Nephron (organoid): ENCODE measurements around the gene HOXB4.
A peak's percentile ranks its signal among the peaks of the same experiment; 100 is the strongest.

Experiments used
- H3K27ac Mint-ChIP-seq, 3 experiments: 2 replicates each; pipeline ENCODE4 v1.8.0; 2020; ENCODE audit warnings: mixed read lengths in 3 of 3, mild to moderate bottlenecking in 2 of 3, moderate library complexity in 1 of 3
- H3K27me3 Mint-ChIP-seq: 2 replicates; pipeline ENCODE4 v1.8.0; 2021; ENCODE audit warnings: low read depth, mild to moderate bottlenecking, moderate library complexity, mixed read lengths
- H3K36me3 Mint-ChIP-seq: 2 replicates; pipeline ENCODE4 v1.8.0; 2020; ENCODE audit warnings: low read depth, mixed read lengths
- H3K4me1 Mint-ChIP-seq: 2 replicates; pipeline ENCODE4 v1.8.0; 2020; ENCODE audit warnings: mixed read lengths
- H3K4me3 Mint-ChIP-seq, 3 experiments: 2 replicates each; pipeline ENCODE4 v1.8.0; 2020; ENCODE audit warnings: mild to moderate bottlenecking in 3 of 3, mixed read lengths in 3 of 3, moderate library complexity in 2 of 3
- H3K9me3 Mint-ChIP-seq: 2 replicates; pipeline ENCODE4 v1.8.0; 2020; ENCODE audit warnings: mixed read lengths
- CTCF ChIP-seq, 3 experiments: fragments of 200-600 bp; sonication (generic); IDR thresholded peaks; one replicate each; pipeline ENCODE4 v1.5.0; 2021; ENCODE audit warnings: antibody characterized with exemption in 3 of 3; ENCODE audit not compliant: unreplicated experiment in 3 of 3

The HOXB4 gene

GRCh38 chr17:48556576-48557401, 21.4 kb downstream of the HOXB4 start:
- H3K9me3 Mint-ChIP-seq = no peaks in the 10 kb centered on the region
- H3K4me3 Mint-ChIP-seq = peak overlapping the region; percentile 61 to 75 (median 67)
- peaks cover 16% of the 10 kb centered on the region for H3K36me3 Mint-ChIP-seq
- peak overlapping the region; percentile 97 to 100 (median 99) for H3K27ac Mint-ChIP-seq
- TF ChIP-seq CTCF (IDR thresholded peaks at IDR 0.05; ENCODE audit: unreplicated experiment in 3 of 3) = no peak
- H3K4me1 Mint-ChIP-seq = peaks cover 88% of the 10 kb centered on the region
- H3K27me3 Mint-ChIP-seq = peaks cover 22% of the 10 kb centered on the region

DNA sequence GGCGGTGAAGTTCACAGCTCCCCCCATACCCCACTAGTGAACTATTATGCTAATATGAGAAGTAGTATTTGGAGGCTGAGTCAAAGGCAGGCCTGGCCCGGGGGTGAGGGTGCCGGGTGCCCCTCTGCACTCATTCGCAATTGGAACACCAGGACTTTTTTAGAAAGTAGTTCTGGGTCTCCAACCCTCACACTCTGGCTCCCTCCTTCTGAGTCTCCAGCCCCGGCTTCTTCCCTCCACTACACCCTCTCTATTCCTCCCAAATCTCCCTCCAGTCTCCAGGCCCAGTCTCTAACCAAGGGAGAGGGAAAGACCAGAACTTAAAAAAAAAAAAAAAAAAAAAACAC, 21.9 kb downstream of the HOXB4 start:
- Mint-ChIP-seq H3K4me3 (peak overlapping the region; percentile 61 to 75 (median 67)), H3K27me3 (peaks cover 22% of the 10 kb centered on the region), H3K9me3 (no peaks in the 10 kb centered on the region), H3K36me3 (peaks cover 18% of the 10 kb centered on the region), H3K4me1 (peaks cover 85% of the 10 kb centered on the region), H3K27ac (peak overlapping the region; percentile 97 to 100 (median 99))
- TF ChIP-seq CTCF (IDR thresholded peaks at IDR 0.05; ENCODE audit: unreplicated experiment in 3 of 3) = no peak

DNA sequence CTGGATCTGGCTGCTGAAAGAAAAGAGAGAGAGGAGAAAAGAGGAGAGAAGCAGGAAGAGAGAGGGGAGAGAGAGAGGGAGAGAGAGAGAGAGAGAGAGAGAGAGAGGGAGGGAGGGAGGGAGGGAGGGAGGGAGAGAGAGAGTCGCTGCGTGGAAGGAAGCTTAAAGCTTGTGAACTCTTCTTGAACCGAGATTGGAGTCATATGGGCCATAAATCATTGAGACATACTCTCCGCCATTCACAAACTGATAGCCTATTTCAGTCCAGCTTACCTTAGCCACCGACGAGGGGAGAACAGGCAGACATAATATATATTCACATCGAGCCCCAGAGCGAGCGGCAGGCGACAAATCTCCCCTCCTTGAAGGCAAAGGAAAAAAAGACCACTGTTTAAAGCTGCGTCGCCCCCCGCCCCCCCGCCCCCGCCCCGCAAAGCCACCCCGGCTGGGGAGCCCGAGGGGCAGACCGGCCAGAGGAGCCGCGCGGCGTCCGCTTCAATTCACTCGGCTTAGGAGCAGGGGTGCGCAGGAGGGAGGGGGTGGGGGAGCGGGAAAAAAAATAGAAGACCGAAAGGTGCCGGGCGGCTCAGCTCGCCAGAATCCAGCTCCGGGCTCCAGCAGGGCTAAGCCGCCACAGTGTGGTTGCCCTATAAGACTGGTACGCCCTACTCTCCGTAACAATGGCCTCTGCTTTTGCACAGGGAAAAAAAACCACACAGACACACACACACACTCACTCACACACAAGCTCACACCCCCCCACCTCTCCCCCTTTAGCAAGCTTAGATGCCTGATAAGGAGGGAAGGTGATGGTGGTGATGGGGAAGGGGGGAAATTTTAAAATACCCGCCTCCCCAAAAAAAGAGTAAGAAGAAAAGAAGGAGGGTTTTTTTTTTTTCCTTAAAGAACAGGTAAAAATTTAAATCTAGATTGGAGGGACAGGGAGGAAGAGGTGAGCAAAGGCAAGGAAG, 22.6 kb downstream of the HOXB4 start:
- peak overlapping the region; percentile 97 to 100 (median 99) for H3K27ac Mint-ChIP-seq
- peaks cover 22% of the 10 kb centered on the region for H3K27me3 Mint-ChIP-seq
- no peak for TF ChIP-seq CTCF (IDR thresholded peaks at IDR 0.05; ENCODE audit: unreplicated experiment in 3 of 3)
- H3K36me3 Mint-ChIP-seq = peaks cover 21% of the 10 kb centered on the region
- peak overlapping the region; percentile 76 to 88 (median 83) for H3K4me3 Mint-ChIP-seq
- H3K9me3 Mint-ChIP-seq = no peaks in the 10 kb centered on the region
- peaks cover 78% of the 10 kb centered on the region for H3K4me1 Mint-ChIP-seq

DNA sequence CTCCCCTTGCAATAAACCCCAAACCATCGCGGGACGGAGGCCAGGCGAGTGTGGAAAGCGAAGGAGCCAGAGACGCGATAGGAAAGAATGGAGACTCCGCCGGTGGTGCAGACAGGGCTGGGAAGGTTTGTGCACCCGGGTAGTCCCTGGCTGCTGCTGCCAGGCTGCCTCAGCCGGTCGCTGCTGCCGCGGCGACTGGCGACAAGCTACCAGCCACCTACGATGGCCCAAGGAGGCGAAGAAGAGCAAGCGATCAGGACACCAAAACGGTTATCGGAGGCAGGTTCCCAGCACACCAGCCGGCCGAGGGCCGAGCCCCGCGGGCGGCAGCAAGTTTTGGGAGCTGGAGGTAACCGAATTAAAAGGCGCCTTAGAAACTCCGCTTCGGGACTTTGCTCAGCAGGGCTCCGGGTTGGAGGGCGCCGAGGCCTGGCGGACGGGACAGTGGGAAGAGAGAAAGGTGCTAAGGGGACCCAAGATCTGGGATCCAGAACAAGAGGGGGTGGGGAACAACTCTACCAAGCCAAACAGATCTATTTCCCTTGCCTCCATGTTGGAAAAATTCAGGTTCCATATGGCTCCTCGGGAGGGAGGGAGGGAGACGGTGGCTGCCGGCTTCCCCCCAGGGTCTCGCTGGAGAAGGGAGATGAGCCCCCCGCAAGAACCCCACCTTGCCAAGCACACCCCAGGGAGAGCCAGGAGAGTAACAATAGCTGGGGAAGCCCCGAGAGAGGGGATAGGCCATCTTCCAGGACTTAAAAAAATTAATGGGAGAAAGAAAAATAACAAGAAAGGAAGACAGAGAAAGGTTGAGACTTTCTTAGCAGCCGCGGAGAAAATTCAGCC, 23.5 kb downstream of the HOXB4 start:
- peaks cover 16% of the 10 kb centered on the region for H3K27me3 Mint-ChIP-seq
- peaks cover 28% of the 10 kb centered on the region for H3K36me3 Mint-ChIP-seq
- peak overlapping the region; percentile 97 to 100 (median 99) for H3K27ac Mint-ChIP-seq
- H3K4me3 Mint-ChIP-seq = peak overlapping the region; percentile 76 to 88 (median 83)
- no peaks in the 10 kb centered on the region for H3K9me3 Mint-ChIP-seq
- TF ChIP-seq CTCF (IDR thresholded peaks at IDR 0.05; ENCODE audit: unreplicated experiment in 3 of 3) = no peak
- peaks cover 75% of the 10 kb centered on the region for H3K4me1 Mint-ChIP-seq

DNA sequence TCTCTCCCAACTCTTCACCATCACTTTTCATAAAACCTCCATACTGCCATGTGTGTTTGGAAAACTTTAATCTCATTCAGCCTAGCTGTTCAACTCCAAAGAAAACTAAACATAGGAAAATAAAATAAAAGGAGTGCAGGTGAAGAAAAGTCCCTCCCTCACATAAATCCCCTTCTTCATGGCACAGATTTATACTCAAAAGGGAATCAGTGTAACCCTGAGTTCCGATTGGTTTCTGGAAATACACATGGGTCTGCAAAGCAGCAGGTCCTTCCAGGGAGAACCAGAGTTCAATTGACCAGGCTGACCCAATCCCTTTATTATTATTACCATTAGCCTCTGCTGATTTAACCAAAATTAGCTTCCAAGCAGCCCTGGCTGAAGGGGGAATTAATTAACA, 24.3 kb downstream of the HOXB4 start:
- H3K36me3 Mint-ChIP-seq = peaks cover 34% of the 10 kb centered on the region
- peak overlapping the region; percentile 97 to 100 (median 99) for H3K27ac Mint-ChIP-seq
- peak overlapping the region; percentile 76 to 88 (median 83) for H3K4me3 Mint-ChIP-seq
- no peaks in the 10 kb centered on the region for H3K9me3 Mint-ChIP-seq
- peaks cover 73% of the 10 kb centered on the region for H3K4me1 Mint-ChIP-seq
- TF ChIP-seq CTCF (IDR thresholded peaks at IDR 0.05; ENCODE audit: unreplicated experiment in 3 of 3) = no peak
- peaks cover 11% of the 10 kb centered on the region for H3K27me3 Mint-ChIP-seq
